A549 (cell line): ENCODE data around the gene THBD. TPM values are rescaled to one million over a fixed set of nuclear protein-coding genes. Genes with fewer than 3 reads are reported as not detected.

Experiments used
- ATAC-seq, 2 experiments: fragments of 200-7000 bp in 1 of 2; fragments of >200 bp in 1 of 2; cut with Nextera tagmentation in 1 of 2; cut with Tn5 transposase in 1 of 2; 3 replicates each; pipeline versions ENCODE4 v1.8.0 to v1.9.1; 2018 to 2020; ENCODE audit warnings: mild to moderate bottlenecking in 1 of 2, moderate library complexity in 1 of 2
- CTCF ChIA-PET: fragments of 300-600 bp; sonication (Branson Sonifier 250); formaldehyde crosslinking; extraction: SDS; loops from one replicate; lab custom pipeline; 2021; ENCODE audit warnings: antibody characterized with exemption, inconsistent platforms; lab: Yijun Ruan, JAX
- POLR2A ChIA-PET: fragments of 350-600 bp; formaldehyde crosslinking; extraction: SDS; loops from one replicate; lab custom pipeline; 2021; ENCODE audit warnings: antibody characterized with exemption, inconsistent platforms; lab: Yijun Ruan, JAX
- DNase-seq, 2 experiments: peaks; one replicate each; pipeline versions ENCODE4 v3.0.0 to v3.0.0-alpha.2; 2011 to 2016; ENCODE audit warnings: low read depth in 1 of 2, low spot score in 1 of 2
- FAIRE-seq: peaks from 2 replicates; lab custom pipeline; 2011; peaks lifted over from hg19 to GRCh38; lab: Jason Lieb, UNC
- H3K27ac ChIP-seq, 2 experiments: fragments of >200 bp; sonication (Bioruptor Twin); formaldehyde crosslinking; 3 replicates each; pipeline ENCODE4 v1.5.1; 2016 to 2017
- H3K4me1 ChIP-seq: fragments of >200 bp; sonication (Bioruptor Twin); formaldehyde crosslinking; 3 replicates; pipeline ENCODE4 v1.6.1; 2016
- H3K4me2 ChIP-seq: fragments of >200 bp; sonication (Bioruptor Twin); formaldehyde crosslinking; 3 replicates; pipeline ENCODE4 v1.6.1; 2016
- H3K4me3 ChIP-seq: fragments of >200 bp; sonication (Bioruptor Twin); formaldehyde crosslinking; 3 replicates; pipeline ENCODE4 v1.5.1; 2016
- H3K9me3 ChIP-seq: fragments of >200 bp; sonication (Bioruptor Twin); formaldehyde crosslinking; 3 replicates; pipeline ENCODE4 v1.6.1; 2016
- CEBPB ChIP-seq, 2 experiments: fragments of >200 bp in 1 of 2; sonication (Bioruptor Twin) in 1 of 2; formaldehyde crosslinking in 1 of 2; IDR thresholded peaks; 2 replicates each; pipeline ENCODE4 v1.6.1; 2012 to 2016
- EHMT2 ChIP-seq: fragments of 200-600 bp; sonication (generic); IDR thresholded peaks from 2 replicates; pipeline ENCODE4 v1.6.1; 2016; ENCODE audit warnings: antibody characterized with exemption, low read depth, mild to moderate bottlenecking, moderate library complexity
- ESRRA ChIP-seq: fragments of 150-350 bp; IDR thresholded peaks from 2 replicates; pipeline ENCODE4 v1.6.1; 2014; ENCODE audit warnings: mild to moderate bottlenecking, low read length, borderline replicate concordance
- HDAC2 ChIP-seq: fragments of 200-600 bp; sonication (generic); IDR thresholded peaks from 2 replicates; pipeline ENCODE4 v1.6.1; 2016
- HOXB13 ChIP-seq: fragments of 250-450 bp; sonication (Bioruptor Pico); IDR thresholded peaks from 2 replicates; pipeline ENCODE4 v1.5.0; 2020; ENCODE audit warnings: low read depth, mild to moderate bottlenecking, moderate library complexity
- HOXB5 ChIP-seq: fragments of 250-450 bp; sonication (Bioruptor Pico); IDR thresholded peaks from 2 replicates; pipeline ENCODE4 v1.5.0; 2020; ENCODE audit warnings: mild to moderate bottlenecking, moderate library complexity
- JUN ChIP-seq, 2 experiments: fragments of >200 bp; sonication (Bioruptor Twin); formaldehyde crosslinking; IDR thresholded peaks; 2 replicates in 1 of 2; 3 replicates in 1 of 2; pipeline ENCODE4 v1.6.1; 2016 to 2017
- KDM1A ChIP-seq: fragments of 200-600 bp; sonication (generic); IDR thresholded peaks from 2 replicates; pipeline ENCODE4 v1.6.1; 2016; ENCODE audit warnings: low read depth, mild to moderate bottlenecking
- MAFK ChIP-seq: fragments of 450-650 bp; IDR thresholded peaks from 2 replicates; pipeline ENCODE4 v1.6.1; 2014; ENCODE audit not compliant: partially characterized antibody
- MAZ ChIP-seq: fragments of 150-350 bp; IDR thresholded peaks from 2 replicates; pipeline ENCODE4 v1.6.1; 2014; ENCODE audit warnings: antibody characterized with exemption, low read depth, low read length, borderline replicate concordance
- NPAS2 ChIP-seq: fragments of 250-450 bp; sonication (Bioruptor Pico); IDR thresholded peaks from 2 replicates; pipeline ENCODE4 v1.8.0; 2022; ENCODE audit warnings: mild to moderate bottlenecking, moderate library complexity, borderline replicate concordance
- NR3C1 ChIP-seq: fragments of >200 bp; sonication (Bioruptor Twin); formaldehyde crosslinking; IDR thresholded peaks from 3 replicates; pipeline ENCODE4 v1.6.1; 2017
- PHF8 ChIP-seq: fragments of 200-600 bp; sonication (generic); IDR thresholded peaks from 2 replicates; pipeline ENCODE4 v1.6.1; 2016; ENCODE audit warnings: low read depth, mild to moderate bottlenecking, antibody characterized with exemption, moderate library complexity, borderline replicate concordance
- POLR2A ChIP-seq: IDR thresholded peaks from 2 replicates; pipeline ENCODE4 v1.6.1; 2012; ENCODE audit warnings: mild to moderate bottlenecking, low read length
- RAD21 ChIP-seq, 2 experiments: fragments of >200 bp in 1 of 2; sonication (Bioruptor Twin) in 1 of 2; formaldehyde crosslinking in 1 of 2; IDR thresholded peaks in 1 of 2; conservative IDR thresholded peaks in 1 of 2; 2 replicates in 1 of 2; 3 replicates in 1 of 2; pipeline ENCODE4 v1.6.1; 2012 to 2018; ENCODE audit warnings: inconsistent platforms in 1 of 2
- RARB ChIP-seq: fragments of 250-450 bp; sonication (Bioruptor Pico); IDR thresholded peaks from 2 replicates; pipeline ENCODE4 v1.8.0; 2021; ENCODE audit warnings: mild to moderate bottlenecking, moderate library complexity
- RCOR1 ChIP-seq: fragments of 150-350 bp; IDR thresholded peaks from 2 replicates; pipeline ENCODE4 v1.6.1; 2014; ENCODE audit warnings: antibody characterized with exemption, low read length, low read depth
- SREBF2 ChIP-seq: fragments of 450-650 bp; IDR thresholded peaks from 2 replicates; pipeline ENCODE4 v1.6.1; 2014; ENCODE audit warnings: mild to moderate bottlenecking, moderate library complexity
- TFCP2L1 ChIP-seq: fragments of 250-450 bp; sonication (Bioruptor Pico); IDR thresholded peaks from 2 replicates; pipeline ENCODE4 v1.5.0; 2021; ENCODE audit warnings: mild to moderate bottlenecking
- TP53 ChIP-seq: fragments of 250-450 bp; sonication (Bioruptor Pico); IDR thresholded peaks from 2 replicates; pipeline ENCODE4 v1.5.0; 2021; ENCODE audit warnings: mild to moderate bottlenecking, moderate library complexity
- ZNF302 ChIP-seq: fragments of 250-450 bp; sonication (Bioruptor Pico); IDR thresholded peaks from 2 replicates; pipeline ENCODE4 v1.9.0; 2021; ENCODE audit warnings: inconsistent platforms, mild to moderate bottlenecking, moderate library complexity
- ZSCAN20 ChIP-seq: fragments of 250-450 bp; sonication (Bioruptor Pico); IDR thresholded peaks from 2 replicates; pipeline ENCODE4 v1.8.0; 2022; ENCODE audit warnings: mild to moderate bottlenecking, moderate library complexity
- WGBS: methylation state at CpG from one replicate; pipeline ENCODE4 v1.1.6; 2017; ENCODE audit errors: missing lambda C conversion rate; 5-methylcytosine and 5-hydroxymethylcytosine counted together
- polyA plus RNA-seq, 4 experiments: library from polyadenylated mRNA; depleted of rRNA in 3 of 4; stranded (reverse); fragments of >200 nt; fragmentation: RNase III in 1 of 4; extraction: RNeasy Plus Mini Kit Qiagen cat#74134 plus additional on column Dnase treatment in 1 of 4; gene quantifications; 2 replicates in 3 of 4; 3 replicates in 1 of 4; pipeline ENCODE4 v1.2.3, GENCODE V29; 2011 to 2017
- TF ChIP-seq, protein P1 (sequence below): fragments of 150-350 bp; IDR thresholded peaks from 2 replicates; pipeline ENCODE4 v1.6.1; 2014; ENCODE audit warnings: low read depth, mild to moderate bottlenecking, low read length
- TF ChIP-seq, protein P2 (sequence below): IDR thresholded peaks from 2 replicates; pipeline ENCODE4 v1.6.1; 2012
- TF ChIP-seq, protein P3 (sequence below): fragments of 250-450 bp; sonication (Bioruptor Pico); IDR thresholded peaks from 2 replicates; pipeline ENCODE4 v1.5.0; 2020; ENCODE audit warnings: low read depth, mild to moderate bottlenecking, moderate library complexity
- TF ChIP-seq, protein P4 (sequence below): IDR thresholded peaks from 2 replicates; pipeline ENCODE4 v1.6.1; 2012

Gene THBD
- polyA plus RNA-seq, 2 of the 4 experiments (the other 2 are of a cell fraction), result 25.8 to 29.6 TPM

DNA sequence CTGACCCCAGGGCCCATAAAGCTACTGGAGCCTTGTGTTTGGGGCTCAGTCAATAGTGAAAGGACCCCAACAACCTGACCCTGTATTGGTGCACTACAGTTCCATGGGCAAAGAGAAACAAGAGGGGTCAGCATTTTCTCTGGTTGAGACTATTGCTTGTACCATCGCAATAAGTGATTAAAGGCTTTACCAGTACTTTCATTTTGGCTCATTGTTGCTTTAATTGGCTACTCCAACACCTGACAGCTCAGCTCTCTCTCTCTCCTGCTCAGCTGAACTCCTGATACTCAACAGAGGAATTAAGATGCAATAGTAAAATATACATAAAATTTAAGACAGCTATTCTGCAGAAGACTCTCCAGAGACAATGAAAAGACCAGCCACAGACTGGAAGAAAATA lies 18.8 kb upstream of the THBD start (continued):
- TF ChIP-seq MAFK, result no peak
- TF ChIP-seq, protein P1, sequence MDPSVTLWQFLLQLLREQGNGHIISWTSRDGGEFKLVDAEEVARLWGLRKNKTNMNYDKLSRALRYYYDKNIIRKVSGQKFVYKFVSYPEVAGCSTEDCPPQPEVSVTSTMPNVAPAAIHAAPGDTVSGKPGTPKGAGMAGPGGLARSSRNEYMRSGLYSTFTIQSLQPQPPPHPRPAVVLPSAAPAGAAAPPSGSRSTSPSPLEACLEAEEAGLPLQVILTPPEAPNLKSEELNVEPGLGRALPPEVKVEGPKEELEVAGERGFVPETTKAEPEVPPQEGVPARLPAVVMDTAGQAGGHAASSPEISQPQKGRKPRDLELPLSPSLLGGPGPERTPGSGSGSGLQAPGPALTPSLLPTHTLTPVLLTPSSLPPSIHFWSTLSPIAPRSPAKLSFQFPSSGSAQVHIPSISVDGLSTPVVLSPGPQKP, result no peak
- no peak for TF ChIP-seq TP53 (CRISPR knock-in tag)
- no peak for TF ChIP-seq ZNF302 (CRISPR knock-in tag)
- TF ChIP-seq CEBPB (IDR thresholded peaks at IDR 0.05), result no peak
- TF ChIP-seq RCOR1, result no peak
- TF ChIP-seq TFCP2L1 (CRISPR knock-in tag), result no peak
- TF ChIP-seq, protein P2, sequence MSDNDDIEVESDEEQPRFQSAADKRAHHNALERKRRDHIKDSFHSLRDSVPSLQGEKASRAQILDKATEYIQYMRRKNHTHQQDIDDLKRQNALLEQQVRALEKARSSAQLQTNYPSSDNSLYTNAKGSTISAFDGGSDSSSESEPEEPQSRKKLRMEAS, result no peak

DNA sequence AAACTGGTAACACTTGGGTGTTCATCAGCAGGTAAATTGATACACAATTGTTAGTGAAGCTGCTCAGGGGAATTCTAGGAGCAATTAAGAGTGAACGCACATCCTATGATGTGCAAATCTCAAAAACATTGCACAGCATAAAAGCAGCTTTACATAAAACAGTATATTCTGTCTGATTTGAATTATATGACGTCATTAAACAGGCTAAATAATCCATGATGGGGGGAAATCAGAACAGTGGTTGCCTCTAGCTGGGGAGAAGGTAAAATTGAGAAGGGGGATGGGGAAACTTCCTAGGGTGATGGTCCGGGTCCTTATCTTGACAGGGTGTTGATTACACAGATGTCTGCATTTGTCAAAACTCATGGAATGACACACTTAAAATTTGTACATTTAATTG lies 17.3 kb upstream of the THBD start:
- DNase-seq (no peak), FAIRE-seq (no peak), ATAC-seq (no peak)
- Histone ChIP-seq H3K9me3 (no peaks in the 10 kb centered on the region), H3K4me3 (no peak overlapping the region), H3K4me2 (no peak overlapping the region), H3K4me1 (peaks cover 8% of the 10 kb centered on the region), H3K27ac (no peak overlapping the region)
- WGBS, result 69% methylated on average over 3 of the region's 3 CpGs
- TF ChIP-seq HOXB5 (CRISPR knock-in tag) (no peak), ESRRA (no peak), RARB (no peak), NR3C1 (no peak), RCOR1 (no peak), HOXB13 (no peak), PHF8 (no peak), HDAC2 (no peak), RAD21 (conservative IDR thresholded peaks at IDR 0.05 in 1 of 2, IDR thresholded peaks at IDR 0.05 in 1 of 2) (no peak), JUN (IDR thresholded peaks at IDR 0.05) (no peak), SREBF2 (no peak), POLR2A (no peak)
- TF ChIP-seq, protein P3, sequence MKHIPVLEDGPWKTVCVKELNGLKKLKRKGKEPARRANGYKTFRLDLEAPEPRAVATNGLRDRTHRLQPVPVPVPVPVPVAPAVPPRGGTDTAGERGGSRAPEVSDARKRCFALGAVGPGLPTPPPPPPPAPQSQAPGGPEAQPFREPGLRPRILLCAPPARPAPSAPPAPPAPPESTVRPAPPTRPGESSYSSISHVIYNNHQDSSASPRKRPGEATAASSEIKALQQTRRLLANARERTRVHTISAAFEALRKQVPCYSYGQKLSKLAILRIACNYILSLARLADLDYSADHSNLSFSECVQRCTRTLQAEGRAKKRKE, result no peak
- ChIA-PET CTCF (interaction anchor here (0.6 to 11.3 kb wide), 6 partner anchors 17 to 382 kb away, joined by 3 to 125 read pairs (median 3); partner anchors contain the start of gene THBD), POLR2A (interaction anchor here (0.8 kb wide), 1 partner anchor 283 kb away, joined by 3 read pairs; no protein-coding TSS in a partner anchor)

DNA sequence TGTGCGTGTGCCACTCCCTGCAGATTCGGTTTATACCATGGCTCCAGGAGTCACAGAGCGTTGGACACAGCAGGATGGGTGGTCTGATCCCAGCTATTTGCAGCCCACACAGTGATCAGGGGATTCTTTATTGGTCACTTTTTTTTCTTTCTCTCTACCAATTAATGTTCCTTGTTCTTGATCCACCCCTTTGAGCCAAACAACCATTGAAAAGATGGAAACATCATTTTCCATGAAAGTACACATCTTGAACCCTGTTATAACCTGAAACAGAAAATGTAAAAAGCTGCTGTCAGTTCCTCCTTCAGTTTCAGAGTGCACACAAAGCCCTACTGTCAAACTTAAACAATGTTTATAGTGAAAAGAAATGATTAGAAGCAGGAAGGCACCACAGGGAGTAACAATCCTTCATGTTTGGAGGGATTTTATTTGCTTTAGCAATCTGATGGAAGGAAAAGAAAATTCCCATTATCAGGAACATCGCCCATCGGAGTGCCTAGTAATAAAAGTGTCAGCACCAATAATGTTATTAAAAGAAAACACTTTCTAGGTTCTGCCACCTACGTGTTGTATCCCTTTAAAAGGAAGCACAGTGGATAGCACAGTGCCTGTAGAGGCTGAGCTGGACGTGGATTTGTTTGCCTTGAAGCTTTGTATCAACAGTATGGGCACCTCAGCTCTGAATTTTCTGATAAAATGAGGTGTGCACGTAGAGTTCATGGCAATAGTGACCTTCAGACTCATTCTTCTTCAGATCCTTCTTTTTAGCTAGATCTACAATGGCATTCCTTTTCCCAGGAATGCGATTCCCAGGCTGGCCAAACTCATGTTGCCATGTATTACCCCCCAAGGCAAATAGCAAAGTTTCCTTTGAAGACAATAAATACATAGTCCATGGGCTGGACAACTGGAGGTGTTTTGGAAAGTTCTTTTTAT lies 16.1 kb upstream of the THBD start:
- H3K9me3 ChIP-seq, result no peaks in the 10 kb centered on the region
- ATAC-seq (no peak), DNase-seq (no peak), FAIRE-seq (no peak)
- POLR2A ChIA-PET, result no interaction called here
- 54% methylated on average over 9 of the region's 9 CpGs for WGBS
- CTCF ChIA-PET, result interaction anchor here (1.0 to 11.3 kb wide), 7 partner anchors 10 to 276 kb away, joined by 3 to 125 read pairs (median 4); partner anchors contain the start of gene THBD
- peaks cover 18% of the 10 kb centered on the region for H3K4me1 ChIP-seq
- TF ChIP-seq ZSCAN20 (CRISPR knock-in tag), result no peak
- TF ChIP-seq, protein P4, sequence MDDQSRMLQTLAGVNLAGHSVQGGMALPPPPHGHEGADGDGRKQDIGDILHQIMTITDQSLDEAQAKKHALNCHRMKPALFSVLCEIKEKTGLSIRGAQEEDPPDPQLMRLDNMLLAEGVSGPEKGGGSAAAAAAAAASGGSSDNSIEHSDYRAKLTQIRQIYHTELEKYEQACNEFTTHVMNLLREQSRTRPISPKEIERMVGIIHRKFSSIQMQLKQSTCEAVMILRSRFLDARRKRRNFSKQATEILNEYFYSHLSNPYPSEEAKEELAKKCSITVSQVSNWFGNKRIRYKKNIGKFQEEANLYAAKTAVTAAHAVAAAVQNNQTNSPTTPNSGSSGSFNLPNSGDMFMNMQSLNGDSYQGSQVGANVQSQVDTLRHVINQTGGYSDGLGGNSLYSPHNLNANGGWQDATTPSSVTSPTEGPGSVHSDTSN, result no peak
- no peak for TF ChIP-seq EHMT2
- TF ChIP-seq NPAS2 (CRISPR knock-in tag), result no peak
- TF ChIP-seq MAZ, result no peak
- no peak for TF ChIP-seq KDM1A
- no peak overlapping the region for H3K27ac ChIP-seq
- H3K4me3 ChIP-seq, result no peak overlapping the region
- H3K4me2 ChIP-seq, result 0 out of 3 replicates have a peak overlapping the region, but pooled peaks have one; percentile 2
